A549 (cell line): Measurements from ENCODE around the gene OPRM1. TPM values are rescaled to one million over a fixed set of nuclear protein-coding genes. Genes with fewer than 3 reads are reported as not detected.

Experiments
- ATAC-seq, 2 experiments: fragments of 200-7000 bp in 1 of 2; fragments of >200 bp in 1 of 2; cut with Nextera tagmentation in 1 of 2; cut with Tn5 transposase in 1 of 2; 3 replicates each; pipeline versions ENCODE4 v1.8.0 to v1.9.1; 2018 to 2020; ENCODE audit warnings: mild to moderate bottlenecking in 1 of 2, moderate library complexity in 1 of 2
- CTCF ChIA-PET: fragments of 300-600 bp; sonication (Branson Sonifier 250); formaldehyde crosslinking; extraction: SDS; loops from one replicate; lab custom pipeline; 2021; ENCODE audit warnings: antibody characterized with exemption, inconsistent platforms; lab: Yijun Ruan, JAX
- POLR2A ChIA-PET: fragments of 350-600 bp; formaldehyde crosslinking; extraction: SDS; loops from one replicate; lab custom pipeline; 2021; ENCODE audit warnings: antibody characterized with exemption, inconsistent platforms; lab: Yijun Ruan, JAX
- DNase-seq, 2 experiments: peaks; one replicate each; pipeline versions ENCODE4 v3.0.0 to v3.0.0-alpha.2; 2011 to 2016; ENCODE audit warnings: low read depth in 1 of 2, low spot score in 1 of 2
- FAIRE-seq: peaks from 2 replicates; lab custom pipeline; 2011; peaks lifted over from hg19 to GRCh38; lab: Jason Lieb, UNC
- H3K27ac ChIP-seq, 2 experiments: fragments of >200 bp; sonication (Bioruptor Twin); formaldehyde crosslinking; 3 replicates each; pipeline ENCODE4 v1.5.1; 2016 to 2017
- H3K4me1 ChIP-seq: fragments of >200 bp; sonication (Bioruptor Twin); formaldehyde crosslinking; 3 replicates; pipeline ENCODE4 v1.6.1; 2016
- H3K4me2 ChIP-seq: fragments of >200 bp; sonication (Bioruptor Twin); formaldehyde crosslinking; 3 replicates; pipeline ENCODE4 v1.6.1; 2016
- H3K4me3 ChIP-seq: fragments of >200 bp; sonication (Bioruptor Twin); formaldehyde crosslinking; 3 replicates; pipeline ENCODE4 v1.5.1; 2016
- H3K9me3 ChIP-seq: fragments of >200 bp; sonication (Bioruptor Twin); formaldehyde crosslinking; 3 replicates; pipeline ENCODE4 v1.6.1; 2016
- CBX8 ChIP-seq: fragments of 200-600 bp; sonication (generic); IDR thresholded peaks from 2 replicates; pipeline ENCODE4 v1.6.1; 2016
- CHD2 ChIP-seq: fragments of 150-350 bp; IDR thresholded peaks from 2 replicates; pipeline ENCODE4 v1.6.1; 2014; ENCODE audit warnings: low read length; ENCODE audit not compliant: partially characterized antibody
- CHD4 ChIP-seq: fragments of 200-600 bp; sonication (generic); IDR thresholded peaks from 2 replicates; pipeline ENCODE4 v1.6.1; 2016; ENCODE audit warnings: antibody characterized with exemption, mild to moderate bottlenecking, borderline replicate concordance
- CTCF ChIP-seq: fragments of >200 bp; sonication (Bioruptor Twin); formaldehyde crosslinking; IDR thresholded peaks from 3 replicates; pipeline ENCODE4 v1.5.1; 2016
- EHMT2 ChIP-seq: fragments of 200-600 bp; sonication (generic); IDR thresholded peaks from 2 replicates; pipeline ENCODE4 v1.6.1; 2016; ENCODE audit warnings: antibody characterized with exemption, low read depth, mild to moderate bottlenecking, moderate library complexity
- HMGXB4 ChIP-seq: fragments of 250-450 bp; sonication (Bioruptor Pico); IDR thresholded peaks from 2 replicates; pipeline ENCODE4 v1.5.0; 2021; ENCODE audit warnings: mild to moderate bottlenecking, moderate library complexity, borderline replicate concordance
- HOXB5 ChIP-seq: fragments of 250-450 bp; sonication (Bioruptor Pico); IDR thresholded peaks from 2 replicates; pipeline ENCODE4 v1.5.0; 2020; ENCODE audit warnings: mild to moderate bottlenecking, moderate library complexity
- JUN ChIP-seq, 2 experiments: fragments of >200 bp; sonication (Bioruptor Twin); formaldehyde crosslinking; IDR thresholded peaks; 2 replicates in 1 of 2; 3 replicates in 1 of 2; pipeline ENCODE4 v1.6.1; 2016 to 2017
- MAZ ChIP-seq: fragments of 150-350 bp; IDR thresholded peaks from 2 replicates; pipeline ENCODE4 v1.6.1; 2014; ENCODE audit warnings: antibody characterized with exemption, low read depth, low read length, borderline replicate concordance
- NFE2L2 ChIP-seq: fragments of 150-350 bp; conservative IDR thresholded peaks from 2 replicates; pipeline ENCODE4 v1.6.1; 2014; ENCODE audit warnings: low read length
- NR3C1 ChIP-seq: fragments of >200 bp; sonication (Bioruptor Twin); formaldehyde crosslinking; IDR thresholded peaks from 3 replicates; pipeline ENCODE4 v1.6.1; 2017
- PBX3 ChIP-seq: IDR thresholded peaks from 2 replicates; pipeline ENCODE4 v1.6.1; 2012
- POLR2A ChIP-seq: IDR thresholded peaks from 2 replicates; pipeline ENCODE4 v1.6.1; 2012; ENCODE audit warnings: mild to moderate bottlenecking, low read length
- POLR2AphosphoS2 ChIP-seq: conservative IDR thresholded peaks from 2 replicates; pipeline ENCODE4 v1.6.1; 2012; ENCODE audit warnings: low read length, improper control_type of control experiment, inconsistent platforms
- RAD21 ChIP-seq, 2 experiments: fragments of >200 bp in 1 of 2; sonication (Bioruptor Twin) in 1 of 2; formaldehyde crosslinking in 1 of 2; IDR thresholded peaks in 1 of 2; conservative IDR thresholded peaks in 1 of 2; 2 replicates in 1 of 2; 3 replicates in 1 of 2; pipeline ENCODE4 v1.6.1; 2012 to 2018; ENCODE audit warnings: inconsistent platforms in 1 of 2
- REST ChIP-seq: fragments of 200-600 bp; sonication (generic); IDR thresholded peaks from 2 replicates; pipeline ENCODE4 v1.6.1; 2016; ENCODE audit warnings: antibody characterized with exemption, mild to moderate bottlenecking, moderate library complexity
- SMC3 ChIP-seq: fragments of >200 bp; sonication (Bioruptor Twin); formaldehyde crosslinking; IDR thresholded peaks from 3 replicates; pipeline ENCODE4 v1.6.1; 2018; ENCODE audit warnings: inconsistent platforms
- TFCP2L1 ChIP-seq: fragments of 250-450 bp; sonication (Bioruptor Pico); IDR thresholded peaks from 2 replicates; pipeline ENCODE4 v1.5.0; 2021; ENCODE audit warnings: mild to moderate bottlenecking
- TP53 ChIP-seq: fragments of 250-450 bp; sonication (Bioruptor Pico); IDR thresholded peaks from 2 replicates; pipeline ENCODE4 v1.5.0; 2021; ENCODE audit warnings: mild to moderate bottlenecking, moderate library complexity
- ZC3H11A ChIP-seq: fragments of 450-650 bp; IDR thresholded peaks from 2 replicates; pipeline ENCODE4 v1.6.1; 2014; ENCODE audit warnings: antibody characterized with exemption, mild to moderate bottlenecking
- ZFP36 ChIP-seq: fragments of 450-650 bp; IDR thresholded peaks from 2 replicates; pipeline ENCODE4 v1.6.1; 2014; ENCODE audit warnings: borderline replicate concordance; ENCODE audit not compliant: partially characterized antibody
- WGBS: methylation state at CpG from one replicate; pipeline ENCODE4 v1.1.6; 2017; ENCODE audit errors: missing lambda C conversion rate; 5-methylcytosine and 5-hydroxymethylcytosine counted together
- polyA plus RNA-seq, 4 experiments: library from polyadenylated mRNA; depleted of rRNA in 3 of 4; stranded (reverse); fragments of >200 nt; fragmentation: RNase III in 1 of 4; extraction: RNeasy Plus Mini Kit Qiagen cat#74134 plus additional on column Dnase treatment in 1 of 4; gene quantifications; 2 replicates in 3 of 4; 3 replicates in 1 of 4; pipeline ENCODE4 v1.2.3, GENCODE V29; 2011 to 2017

The OPRM1 gene
- polyA plus RNA-seq, 2 of the 4 experiments (the other 2 are of a cell fraction) = not detected

- H3K27ac ChIP-seq = no peak overlapping the region
Measured at GRCh38 chr6:154246723-154247118, 207.7 kb downstream of the OPRM1 start.

GRCh38 chr6:154247119-154247861, 208.2 kb downstream of the OPRM1 start:
- FAIRE-seq (no peak), DNase-seq (no peak), ATAC-seq (no peak)
- 56% methylated on average over 12 of the region's 12 CpGs for WGBS
- Histone ChIP-seq H3K4me1 (no peaks in the 10 kb centered on the region), H3K27ac (no peak overlapping the region), H3K4me3 (no peak overlapping the region), H3K9me3 (no peaks in the 10 kb centered on the region), H3K4me2 (no peak overlapping the region)
- CTCF ChIA-PET = no interaction called here
- POLR2A ChIA-PET = no interaction called here
- no peak for TF ChIP-seq ZC3H11A

More at GRCh38 chr6:154246723-154247118, 207.7 kb downstream of the OPRM1 start:
- 81% methylated on average over 7 of the region's 7 CpGs for WGBS
- no peaks in the 10 kb centered on the region for H3K9me3 ChIP-seq
- H3K4me3 ChIP-seq = no peak overlapping the region
- CTCF ChIA-PET = no interaction called here
- H3K4me1 ChIP-seq = no peaks in the 10 kb centered on the region
- POLR2A ChIA-PET = no interaction called here
- DNase-seq = no peak
- FAIRE-seq = no peak
- no peak overlapping the region for H3K4me2 ChIP-seq
- no peak for ATAC-seq
- TF ChIP-seq MAZ (no peak), RAD21 (conservative IDR thresholded peaks at IDR 0.05 in 1 of 2, IDR thresholded peaks at IDR 0.05 in 1 of 2) (no peak), CHD2 (no peak), POLR2A (no peak), ZFP36 (no peak), NFE2L2 (no peak), TFCP2L1 (CRISPR knock-in tag) (no peak)

- no peaks in the 10 kb centered on the region for H3K4me1 ChIP-seq
- FAIRE-seq (no peak), ATAC-seq (no peak), DNase-seq (no peak)
- 57% methylated on average over 8 of the region's 8 CpGs for WGBS
- ChIA-PET POLR2A (no interaction called here), CTCF (no interaction called here)
- no peak overlapping the region for H3K27ac ChIP-seq
- H3K9me3 ChIP-seq = no peaks in the 10 kb centered on the region
- H3K4me2 ChIP-seq = no peak overlapping the region
- no peak overlapping the region for H3K4me3 ChIP-seq
- TF ChIP-seq EHMT2 = no peak
- no peak for TF ChIP-seq POLR2AphosphoS2
- TF ChIP-seq ZC3H11A = no peak
- no peak for TF ChIP-seq SMC3
Measured at GRCh38 chr6:154249499-154250298, 210.7 kb downstream of the OPRM1 start.

- POLR2A ChIA-PET = no interaction called here
- Histone ChIP-seq H3K4me2 (no peak overlapping the region), H3K4me3 (no peak overlapping the region), H3K9me3 (0 out of 3 replicates have a peak, but pooled peaks cover 2% of the 10 kb centered on the region), H3K4me1 (no peaks in the 10 kb centered on the region), H3K27ac (no peak overlapping the region)
- DNase-seq (no peak), ATAC-seq (no peak), FAIRE-seq (no peak)
- WGBS = 40% methylated on average over 4 of the region's 4 CpGs
- CTCF ChIA-PET = interaction anchor here (0.8 kb wide), 1 partner anchor 10 kb away, joined by 3 read pairs; no protein-coding TSS in a partner anchor
- TF ChIP-seq TP53 (CRISPR knock-in tag) (no peak), CTCF (no peak), HMGXB4 (CRISPR knock-in tag) (no peak), HOXB5 (no peak), REST (no peak), NR3C1 (no peak), CHD4 (no peak), JUN (IDR thresholded peaks at IDR 0.05) (no peak), PBX3 (no peak), CBX8 (no peak)
Measured at GRCh38 chr6:154251116-154251515, 212.1 kb downstream of the OPRM1 start.
